HepG2 (cell line): ENCODE measurements around the gene POU2AF3. TPM values are rescaled to one million over a fixed set of nuclear protein-coding genes. Genes with fewer than 3 reads are reported as not detected.

ENCODE experiments used
- DRAP1 ChIP-seq: IDR thresholded peaks from 2 replicates; pipeline ENCODE4 v1.6.1; 2016; ENCODE audit warnings: missing genetic modification reagents, missing compliant biosample characterization
- HDAC6 ChIP-seq: fragments of 200-600 bp; sonication (generic); IDR thresholded peaks from 2 replicates; pipeline ENCODE4 v1.7.0; 2017; ENCODE audit warnings: mild to moderate bottlenecking, antibody characterized with exemption, low read length, low read depth
- HNF1B ChIP-seq: sonication (generic); formaldehyde crosslinking; IDR thresholded peaks from 2 replicates; pipeline ENCODE4 v1.5.1; 2020; ENCODE audit warnings: mild to moderate bottlenecking, moderate library complexity, missing genetic modification reagents
- HNRNPL ChIP-seq: fragments of 200-400 bp; formaldehyde crosslinking; IDR thresholded peaks from 2 replicates; pipeline ENCODE4 v1.6.1; 2017; ENCODE audit warnings: mild to moderate bottlenecking, low read depth, low read length
- KDM1A ChIP-seq: IDR thresholded peaks from 2 replicates; pipeline ENCODE4 v1.6.1; 2016; ENCODE audit warnings: missing compliant biosample characterization
- MTF2 ChIP-seq: sonication (generic); formaldehyde crosslinking; IDR thresholded peaks from 2 replicates; pipeline ENCODE4 v1.5.0; 2020; ENCODE audit warnings: missing genetic modification reagents, borderline replicate concordance
- PITX1 ChIP-seq: sonication (generic); formaldehyde crosslinking; IDR thresholded peaks from 2 replicates; pipeline ENCODE4 v1.5.1; 2020; ENCODE audit warnings: mild to moderate bottlenecking, missing genetic modification reagents
- PRDM4 ChIP-seq: sonication (generic); formaldehyde crosslinking; IDR thresholded peaks from 2 replicates; pipeline ENCODE4 v1.9.0; 2021; ENCODE audit warnings: missing genetic modification reagents, borderline replicate concordance
- REXO4 ChIP-seq: sonication (generic); formaldehyde crosslinking; IDR thresholded peaks from 2 replicates; pipeline ENCODE4 v1.8.0; 2022; ENCODE audit warnings: missing genetic modification reagents, mild to moderate bottlenecking, borderline replicate concordance
- SMC3 ChIP-seq: IDR thresholded peaks from 2 replicates; pipeline ENCODE4 v1.6.1; 2011; ENCODE audit warnings: low read length, improper control_type of control experiment
- SOX13 ChIP-seq, 3 experiments: fragments of 450-650 bp in 1 of 3; sonication (generic) in 1 of 3; formaldehyde crosslinking in 1 of 3; IDR thresholded peaks in 2 of 3; conservative IDR thresholded peaks in 1 of 3; 2 replicates each; pipeline versions ENCODE4 v1.5.0 to v1.6.1; 2016 to 2020; ENCODE audit warnings: antibody characterized with exemption in 1 of 3, mild to moderate bottlenecking in 1 of 3, missing compliant biosample characterization in 1 of 3, missing genetic modification reagents in 1 of 3, moderate library complexity in 1 of 3
- SYNCRIP ChIP-seq: fragments of 200-400 bp; formaldehyde crosslinking; IDR thresholded peaks from 2 replicates; pipeline ENCODE4 v1.6.1; 2018; ENCODE audit warnings: mild to moderate bottlenecking, low read depth, low read length; ENCODE audit not compliant: insufficient read depth
- TARDBP ChIP-seq: sonication (generic); formaldehyde crosslinking; IDR thresholded peaks from 2 replicates; pipeline ENCODE4 v1.8.0; 2022; ENCODE audit warnings: mild to moderate bottlenecking, missing genetic modification reagents
- TOE1 ChIP-seq: sonication (generic); formaldehyde crosslinking; IDR thresholded peaks from 2 replicates; pipeline ENCODE4 v1.4.0; 2020; ENCODE audit warnings: mild to moderate bottlenecking, missing genetic modification reagents
- ZBTB25 ChIP-seq: IDR thresholded peaks from 2 replicates; pipeline ENCODE4 v1.6.1; 2018; ENCODE audit warnings: missing genetic modification reagents
- ZMAT5 ChIP-seq: sonication (generic); formaldehyde crosslinking; IDR thresholded peaks from 2 replicates; pipeline ENCODE4 v1.5.0; 2020; ENCODE audit warnings: mild to moderate bottlenecking, low read depth, missing genetic modification reagents, borderline replicate concordance
- ZNF138 ChIP-seq: sonication (generic); formaldehyde crosslinking; IDR thresholded peaks from 2 replicates; pipeline ENCODE4 v1.5.0; 2020; ENCODE audit warnings: mild to moderate bottlenecking, low read depth, missing genetic modification reagents
- ZNF253 ChIP-seq: sonication (generic); formaldehyde crosslinking; IDR thresholded peaks from 2 replicates; pipeline ENCODE4 v1.8.0; 2022; ENCODE audit warnings: mild to moderate bottlenecking, missing genetic modification reagents, borderline replicate concordance
- ZNF329 ChIP-seq: sonication (generic); formaldehyde crosslinking; IDR thresholded peaks from 2 replicates; pipeline ENCODE4 v1.9.0; 2021; ENCODE audit warnings: low read depth, mild to moderate bottlenecking, missing genetic modification reagents
- ZNF530 ChIP-seq: sonication (generic); formaldehyde crosslinking; IDR thresholded peaks from 2 replicates; pipeline ENCODE4 v1.5.0; 2020; ENCODE audit warnings: low read depth, mild to moderate bottlenecking, missing genetic modification reagents
- ZNF770 ChIP-seq: sonication (generic); formaldehyde crosslinking; IDR thresholded peaks from 2 replicates; pipeline ENCODE4 v1.5.0; 2020; ENCODE audit warnings: mild to moderate bottlenecking, missing genetic modification reagents
- polyA plus RNA-seq, 8 experiments: library from polyadenylated mRNA; depleted of rRNA in 3 of 8; stranded (reverse) in 7 of 8; unstranded in 1 of 8; fragments of >200 nt; fragmentation: Illumina TruSeq in 4 of 8; extraction: Trizol in 4 of 8; gene quantifications; 2 replicates each; pipeline versions ENCODE4 v1.2.1 to v1.2.3, GENCODE V29; 2011 to 2016; ENCODE audit warnings: low read depth in 4 of 8, missing spikeins in 1 of 8, mixed read lengths in 1 of 8; ENCODE audit not compliant: insufficient read depth in 1 of 8
- total RNA-seq, 5 experiments: library from RNA; depleted of rRNA; stranded (reverse); fragments of >200 nt; fragmentation: Illumina TruSeq; extraction: Trizol; gene quantifications; 2 replicates each; pipeline ENCODE4 v1.2.3, GENCODE V29; 2016; ENCODE audit warnings: low read depth in 1 of 5

POU2AF3 gene
- total and polyA plus RNA-seq, 2 of the 13 experiments (the other 11 are each of a cell fraction or from before 2014, with no cell fraction given) = 7.8 to 71.2 TPM

- TF ChIP-seq SMC3 (no peak), HDAC6 (no peak), PITX1 (CRISPR knock-in tag) (no peak), KDM1A (CRISPR knock-in tag) (no peak), ZMAT5 (CRISPR knock-in tag) (no peak), HNRNPL (no peak), SOX13 (IDR thresholded peaks at IDR 0.05) (0 out of 2 replicates have a peak, but pooled peaks have one; percentile 17), SOX13 (CRISPR knock-in tag; conservative IDR thresholded peaks at IDR 0.05 in 1 of 2, IDR thresholded peaks at IDR 0.05 in 1 of 2) (peak in 1 of 2 experiments; percentile 22; a peak in 1 of 4 replicates), ZNF138 (CRISPR knock-in tag) (no peak), PRDM4 (CRISPR knock-in tag) (no peak), HNF1B (CRISPR knock-in tag) (no peak), SYNCRIP (no peak), TOE1 (CRISPR knock-in tag) (no peak), ZNF253 (CRISPR knock-in tag) (no peak), MTF2 (CRISPR knock-in tag) (no peak), REXO4 (CRISPR knock-in tag) (no peak), ZNF770 (CRISPR knock-in tag) (no peak), DRAP1 (CRISPR knock-in tag) (no peak), ZBTB25 (no peak), ZNF329 (CRISPR knock-in tag) (no peak), TARDBP (CRISPR knock-in tag) (no peak), ZNF530 (CRISPR knock-in tag) (no peak)
Observed at GRCh38 chr11:111355956-111356659, 57.8 kb downstream of the POU2AF3 start (continued).
